ENCODE results near the gene SSUH2.

- TF ChIP-seq CTCF (IDR thresholded peaks at IDR 0.05; ENCODE audit: low read depth, low read length, missing input control), result no peak
- TF ChIP-seq JUND (IDR thresholded peaks at IDR 0.05), result no peak
- TF ChIP-seq TAF1 (conservative IDR thresholded peaks at IDR 0.05), result no peak
- no peak for TF ChIP-seq GABPA (IDR thresholded peaks at IDR 0.05 in 1 of 2, conservative IDR thresholded peaks at IDR 0.05 in 1 of 2)
- no peak for TF ChIP-seq FOXA1 (IDR thresholded peaks at IDR 0.05)
- no peak for TF ChIP-seq ZBTB33 (IDR thresholded peaks at IDR 0.05)
- no peak for TF ChIP-seq YY1 (IDR thresholded peaks at IDR 0.05)
- TF ChIP-seq MAX (IDR thresholded peaks at IDR 0.05), result no peak
- TF ChIP-seq RAD21 (IDR thresholded peaks at IDR 0.05), result no peak
- TF ChIP-seq SP1 (IDR thresholded peaks at IDR 0.05), result no peak
- no peak for TF ChIP-seq REST (IDR thresholded peaks at IDR 0.05)
- TF ChIP-seq RXRA (IDR thresholded peaks at IDR 0.05), result no peak
- TF ChIP-seq ATF3 (IDR thresholded peaks at IDR 0.05), result no peak
- no peak for TF ChIP-seq HNF4G (IDR thresholded peaks at IDR 0.05)
Measured at GRCh38 chr3:8600457-8600856, 44.1 kb downstream of the SSUH2 start.
